Superior temporal gyrus (tissue), 1 donor: ENCODE results near the gene FCER2.

Experiments used
- DNase-seq: peaks from one replicate; pipeline ENCODE4 v3.0.0-alpha.2; 2016; ENCODE audit errors: extremely low spot score

FCER2 gene

DNA sequence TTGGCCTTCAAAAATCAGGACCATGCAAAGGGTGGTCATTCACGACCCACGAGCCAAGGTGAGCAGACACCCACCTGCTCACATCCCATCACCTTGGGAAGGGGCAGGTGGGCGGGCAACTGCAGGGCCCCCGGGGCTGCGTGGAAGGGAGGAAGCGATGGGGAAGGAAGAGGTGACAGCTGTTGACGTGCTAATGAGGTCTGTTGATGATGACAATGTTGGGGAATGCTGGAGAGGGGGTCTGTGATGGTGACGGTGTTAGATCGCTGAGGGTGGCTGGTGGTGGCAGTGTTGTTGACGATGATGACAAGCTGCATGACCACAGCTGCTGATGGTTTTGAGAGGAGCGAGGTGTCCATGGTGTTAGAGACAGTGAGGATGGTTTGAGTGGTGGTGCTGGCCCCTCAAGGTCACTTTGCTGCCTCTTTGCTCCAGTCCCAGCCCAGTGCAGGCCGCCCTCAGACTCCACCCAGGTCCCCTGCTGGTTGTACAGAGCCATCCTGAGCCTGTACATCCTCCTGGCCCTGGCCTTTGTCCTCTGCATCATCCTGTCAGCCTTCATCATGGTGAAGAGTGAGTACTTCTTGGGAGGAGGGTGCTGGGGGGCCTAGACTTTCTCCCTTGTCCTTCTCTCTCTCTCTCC lies 24.1 kb downstream of the FCER2 start:
- DNase-seq, result no peak

DNA sequence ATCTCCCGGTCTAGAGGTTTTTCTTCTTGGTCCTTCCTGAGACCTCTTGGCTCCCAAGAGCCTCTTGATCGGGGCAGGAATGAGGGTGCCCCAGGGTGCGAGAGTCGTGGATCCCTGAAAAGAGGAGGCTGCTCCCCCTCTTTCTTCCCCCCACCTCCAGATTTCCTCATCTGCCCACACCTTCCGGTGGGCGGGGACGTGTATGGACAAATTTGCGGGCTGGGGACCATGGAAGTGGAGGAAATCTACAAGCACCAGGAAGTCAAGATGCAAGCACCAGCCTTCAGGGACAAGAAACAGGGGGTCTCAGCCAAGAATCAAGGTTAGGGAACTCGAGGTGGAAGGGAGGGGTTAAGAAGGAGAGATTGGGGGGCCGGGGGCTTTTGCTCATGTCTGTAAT lies 25.1 kb downstream of the FCER2 start, which contains the start of gene MCEMP1:
Gene MCEMP1 (plus strand): TSS at position 237 of the 400 bp plus-strand sequence. CDS start 31 bp downstream, at position 268.
- no peak for DNase-seq

DNA sequence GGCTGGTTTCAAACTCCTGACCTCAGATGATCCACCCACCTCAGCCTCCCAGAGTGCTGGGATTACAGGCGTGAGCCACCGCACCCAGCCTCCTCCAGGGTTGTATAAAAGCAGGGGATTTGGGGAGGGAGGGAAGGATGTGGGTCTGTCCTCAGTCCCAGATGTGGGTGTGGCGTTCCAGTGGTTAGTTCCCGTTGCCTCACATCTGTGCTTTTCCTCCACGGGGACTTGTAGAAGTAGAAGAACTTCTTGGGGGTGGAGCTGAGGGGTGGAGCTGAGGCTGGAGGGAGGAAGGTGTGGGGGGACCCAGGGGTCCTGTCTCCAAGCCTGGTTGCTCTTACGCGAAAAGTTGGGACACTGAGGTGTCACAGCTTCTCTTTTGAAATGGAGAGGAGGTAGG lies 25.6 kb downstream of the FCER2 start:
- no peak for DNase-seq

DNA sequence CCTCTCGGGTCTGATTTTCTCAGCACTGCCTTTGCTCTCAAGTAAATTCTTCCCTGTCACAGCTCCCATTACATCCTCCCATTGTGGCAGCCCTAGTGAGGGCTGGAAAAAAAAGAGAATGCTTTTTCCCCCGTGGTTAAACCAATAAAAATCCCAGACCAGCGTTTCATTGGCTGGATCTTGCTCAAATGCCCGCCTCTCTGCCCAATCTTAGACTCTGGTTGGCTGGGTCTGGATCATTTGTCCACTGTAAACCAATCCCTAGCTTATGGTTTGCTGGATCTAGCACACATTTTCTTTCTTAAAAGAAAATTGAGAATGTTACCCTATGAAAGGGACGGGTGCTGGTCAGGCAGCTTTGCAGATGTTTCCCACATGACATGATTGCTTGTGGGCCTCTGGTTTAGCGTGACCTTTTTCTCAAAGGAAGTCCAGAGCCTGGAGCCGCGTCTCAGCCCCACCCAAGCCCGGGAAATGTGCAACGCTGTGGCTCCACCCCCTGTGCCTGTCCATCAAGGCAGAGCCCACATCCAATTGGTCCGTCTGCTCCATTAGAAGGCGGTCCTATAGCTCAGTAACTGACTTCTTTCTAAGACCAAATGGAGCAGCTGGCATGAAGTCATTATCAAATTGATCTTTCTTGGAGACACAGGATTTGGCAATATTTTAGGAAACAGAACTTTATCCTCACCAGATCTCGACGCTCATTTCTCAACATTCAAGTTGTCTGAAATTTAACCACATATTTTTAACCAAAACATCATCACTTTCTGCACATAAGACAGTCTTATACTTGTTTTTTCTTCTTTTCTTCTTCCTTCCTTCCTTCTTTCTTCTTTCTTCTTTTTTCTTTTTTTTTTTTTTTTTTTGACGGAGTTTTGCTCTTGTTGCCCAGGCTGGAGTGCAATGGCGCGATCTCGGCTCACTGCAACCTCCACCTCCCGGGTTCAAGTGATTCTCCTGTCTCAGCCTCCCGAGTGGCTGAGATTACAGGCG lies 27.6 kb downstream of the FCER2 start:
- DNase-seq, result peak; percentile 18

DNA sequence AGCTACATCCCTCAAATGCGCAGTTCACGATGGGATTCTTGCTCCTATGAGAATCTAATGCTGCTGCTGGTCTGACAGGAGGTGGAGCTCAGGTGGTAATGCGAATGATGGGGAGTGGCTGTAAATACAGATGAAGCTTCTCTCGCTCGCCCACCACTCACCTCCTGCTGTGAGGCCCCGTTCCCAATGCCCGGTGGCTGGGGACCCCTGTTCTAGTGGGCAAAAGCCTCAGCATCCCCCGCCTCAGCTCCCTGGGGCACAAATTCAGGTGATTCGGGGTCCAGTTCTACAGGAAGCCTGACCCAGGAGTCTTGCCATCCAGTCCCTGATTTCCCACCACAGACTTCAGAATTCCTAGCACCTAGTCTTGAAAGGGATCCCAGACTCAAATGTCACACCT lies 29.4 kb downstream of the FCER2 start:
- DNase-seq, result no peak

DNA sequence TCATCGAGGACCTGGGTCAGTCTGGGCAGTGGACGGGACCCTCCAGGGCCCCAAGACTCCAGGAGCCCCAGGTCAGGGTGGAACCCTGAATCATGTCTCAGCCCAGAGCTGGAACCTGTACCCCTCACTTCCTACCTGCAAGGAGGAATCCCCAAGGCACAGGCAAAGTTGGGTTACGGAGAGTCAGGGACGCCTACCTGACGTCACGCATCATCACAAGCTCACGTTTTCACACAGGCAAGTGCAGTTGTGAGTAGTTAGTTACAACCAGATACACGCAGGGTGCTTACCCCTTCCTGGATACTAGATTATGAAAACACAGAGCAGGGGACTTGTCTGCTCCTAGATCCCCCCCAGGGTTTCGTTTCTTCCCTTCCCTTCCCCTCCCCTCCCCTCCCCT lies 31.1 kb downstream of the FCER2 start:
- DNase-seq, result no peak

DNA sequence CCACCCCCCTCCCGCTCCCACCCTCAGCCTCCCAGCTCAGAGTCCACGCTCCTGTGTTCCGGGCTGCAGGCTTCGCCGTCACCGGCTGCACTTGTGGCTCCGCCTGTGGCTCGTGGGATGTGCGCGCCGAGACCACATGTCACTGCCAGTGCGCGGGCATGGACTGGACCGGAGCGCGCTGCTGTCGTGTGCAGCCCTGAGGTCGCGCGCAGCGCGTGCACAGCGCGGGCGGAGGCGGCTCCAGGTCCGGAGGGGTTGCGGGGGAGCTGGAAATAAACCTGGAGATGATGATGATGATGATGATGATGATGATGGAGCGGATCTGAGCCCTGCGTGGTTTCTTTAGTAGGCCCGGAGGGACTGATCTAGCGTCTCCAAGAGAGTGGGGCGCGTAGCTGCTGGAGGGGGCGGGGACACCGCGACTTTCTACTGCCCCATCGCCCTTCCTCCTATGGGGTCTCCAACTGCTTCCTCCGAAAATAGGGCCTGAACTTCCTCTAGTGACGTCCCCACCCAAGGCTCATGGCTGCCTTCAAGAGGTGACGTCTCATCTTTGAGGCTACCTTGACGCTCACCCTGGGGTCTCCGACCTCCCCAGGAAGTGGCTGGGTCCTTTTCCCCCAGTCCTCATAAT lies 31.7 kb downstream of the FCER2 start:
- peak; percentile 19 for DNase-seq

DNA sequence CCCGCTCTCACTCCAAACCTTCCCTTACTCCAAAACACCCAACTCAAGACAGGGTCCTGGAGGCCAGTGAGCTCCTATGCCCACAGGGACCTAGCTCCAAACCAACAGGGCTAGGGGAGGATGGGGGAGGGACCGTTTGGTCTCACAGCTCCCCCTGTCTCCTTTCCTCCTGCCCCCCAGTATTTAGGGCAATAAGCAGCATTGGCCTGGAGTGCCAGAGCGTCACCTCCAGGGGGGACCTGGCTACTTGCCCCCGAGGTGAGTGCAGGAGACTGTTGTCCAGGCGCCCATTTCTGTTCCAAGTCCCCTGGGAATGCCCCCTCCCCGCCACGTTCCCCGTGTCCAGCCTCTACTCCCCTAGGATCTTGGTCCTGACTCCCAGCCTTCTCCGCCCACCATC lies 32.3 kb downstream of the FCER2 start:
- DNase-seq, result no peak

DNA sequence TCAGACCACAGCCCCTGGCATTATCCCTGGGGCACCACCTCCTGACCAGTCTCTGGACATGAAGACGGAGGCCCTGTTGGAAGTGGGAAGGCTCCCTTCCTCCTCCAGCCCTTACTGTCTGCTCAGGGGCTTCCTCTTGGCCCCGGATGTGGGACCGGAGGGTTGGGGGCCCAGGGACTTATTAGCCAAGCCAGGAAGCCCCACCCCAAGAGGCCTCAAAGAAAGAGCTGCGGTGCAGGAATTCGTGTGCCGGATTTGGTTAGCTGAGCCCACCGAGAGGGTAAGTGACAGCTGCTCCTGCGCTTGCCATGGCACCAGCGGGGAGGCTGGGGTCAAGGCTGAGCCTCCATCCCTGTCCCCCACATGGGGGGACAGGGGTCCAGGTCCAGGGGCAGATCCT lies 33.1 kb downstream of the FCER2 start, which contains the start of gene RETN:
Gene RETN (plus strand): TSS at position 208 of the 400 bp plus-strand sequence. CDS start 278 bp downstream, outside the sequence.
- DNase-seq, result no peak

DNA sequence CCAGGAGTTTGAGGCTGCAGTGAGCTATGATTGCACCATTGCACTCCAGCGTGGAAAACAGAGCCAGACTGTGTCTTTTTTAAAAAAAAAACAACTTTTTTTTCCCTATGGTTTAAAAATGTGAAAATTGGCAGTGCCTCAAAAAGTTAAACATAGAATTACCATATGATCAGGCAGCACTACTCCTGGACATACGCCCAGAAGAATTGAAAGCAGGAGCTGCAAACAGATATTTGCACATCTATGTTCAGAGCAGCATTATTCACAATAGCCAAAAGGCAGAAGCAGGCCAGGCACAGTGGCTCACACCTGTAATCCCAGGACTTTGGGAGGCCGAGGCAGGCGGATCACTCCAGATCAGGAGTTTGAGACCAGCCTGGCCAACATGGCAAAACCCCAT lies 36.9 kb downstream of the FCER2 start:
- peak; percentile 72 for DNase-seq

DNA sequence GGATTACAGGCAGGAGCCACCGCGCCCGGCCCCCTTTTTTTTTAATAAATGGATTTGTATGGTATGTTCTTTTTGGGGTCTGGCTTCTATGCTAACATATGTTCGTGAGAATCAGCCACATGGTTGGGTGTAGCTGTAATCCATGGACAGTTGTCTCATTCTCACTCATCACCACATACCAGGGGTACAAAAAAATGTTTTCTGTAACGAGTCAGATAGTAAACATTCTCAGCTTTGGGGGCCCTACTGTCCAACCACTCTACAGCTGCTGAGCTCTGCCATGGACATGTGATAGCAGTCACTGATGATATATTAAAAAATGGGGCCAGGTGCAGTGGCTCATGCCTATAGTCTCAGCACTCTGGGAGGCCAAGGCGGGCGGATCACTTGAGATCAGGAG lies 38.2 kb downstream of the FCER2 start:
- DNase-seq, result no peak

DNA sequence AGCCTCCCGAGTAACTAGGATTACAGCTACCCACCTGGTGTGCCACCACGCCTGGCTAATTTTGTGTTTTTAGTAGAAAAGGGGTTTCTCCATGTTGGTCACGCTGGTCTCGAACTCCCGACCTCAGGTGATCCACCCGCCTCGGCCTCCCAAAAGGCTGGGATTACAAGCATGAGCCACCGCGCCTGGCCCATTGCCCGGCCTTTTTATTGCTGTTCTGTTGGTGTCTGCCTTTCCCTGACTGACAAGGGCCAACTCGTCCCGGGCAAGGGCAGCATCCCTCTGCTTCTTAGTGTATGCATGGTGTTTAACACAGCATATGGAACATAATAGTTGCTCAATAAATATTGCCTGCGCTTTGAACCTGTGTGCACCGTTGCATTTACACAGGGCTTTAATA lies 39.3 kb downstream of the FCER2 start:
- DNase-seq, result no peak

DNA sequence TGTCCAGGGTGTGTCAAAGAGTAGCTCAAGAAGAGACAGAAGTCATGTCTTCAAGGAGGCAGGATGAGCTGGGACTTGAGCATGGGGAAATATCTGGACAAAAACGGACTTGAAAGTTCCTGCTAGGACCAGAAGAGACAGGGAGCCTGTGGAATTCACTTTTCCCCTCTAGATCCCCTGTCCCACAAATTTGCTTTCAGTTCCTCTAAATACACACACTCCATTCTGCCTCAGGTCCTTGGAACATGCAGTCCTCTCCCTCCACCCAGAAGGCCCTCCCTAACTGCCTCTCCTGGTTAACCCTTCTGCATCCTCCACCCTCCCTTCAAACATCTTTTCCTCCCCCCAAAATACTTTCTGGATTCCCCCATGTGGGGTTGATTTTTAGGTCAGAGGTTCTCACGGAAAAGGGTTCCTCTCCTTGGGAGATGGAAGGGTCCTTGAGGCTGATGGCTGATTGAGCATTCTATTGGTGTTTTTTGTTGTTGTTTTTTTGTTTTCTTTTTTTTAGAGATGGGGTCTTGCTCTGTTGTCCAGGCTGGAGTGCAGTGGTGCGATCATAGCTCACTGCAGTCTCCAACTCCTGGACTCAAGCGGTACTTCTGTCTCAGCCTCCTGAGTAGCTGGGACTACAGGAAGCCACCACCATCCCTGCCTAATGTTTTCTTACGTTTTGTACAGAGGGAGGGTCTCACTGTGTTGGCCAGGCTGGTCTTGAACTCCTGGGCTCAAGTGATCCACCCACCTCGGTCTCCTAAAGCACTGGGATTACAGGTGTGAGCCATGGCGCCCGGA lies 40.0 kb downstream of the FCER2 start:
- no peak for DNase-seq

DNA sequence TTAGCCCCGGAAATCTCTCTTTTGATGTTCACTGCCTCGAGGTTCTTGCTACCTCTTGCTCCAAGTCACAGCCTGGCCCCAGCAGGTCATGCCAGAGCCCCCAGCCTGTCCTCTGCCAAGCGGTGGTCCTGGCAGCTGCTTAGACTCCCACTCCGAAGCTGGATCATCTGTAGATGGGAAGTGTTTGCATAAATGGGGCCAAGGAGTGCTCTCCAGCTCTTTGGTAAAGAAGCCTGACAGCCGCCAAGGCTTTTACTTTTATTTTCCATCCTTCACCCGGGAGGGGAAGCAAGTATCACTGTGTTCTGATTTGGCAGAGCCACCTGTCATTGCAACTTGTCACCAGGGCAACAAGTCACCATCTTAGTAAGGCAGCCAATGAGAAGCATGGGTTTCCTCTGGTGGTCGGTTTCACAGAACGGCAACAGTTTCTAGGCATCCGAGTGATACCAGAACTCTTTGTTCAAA lies 43.7 kb downstream of the FCER2 start:
- peak; percentile 57 for DNase-seq

DNA sequence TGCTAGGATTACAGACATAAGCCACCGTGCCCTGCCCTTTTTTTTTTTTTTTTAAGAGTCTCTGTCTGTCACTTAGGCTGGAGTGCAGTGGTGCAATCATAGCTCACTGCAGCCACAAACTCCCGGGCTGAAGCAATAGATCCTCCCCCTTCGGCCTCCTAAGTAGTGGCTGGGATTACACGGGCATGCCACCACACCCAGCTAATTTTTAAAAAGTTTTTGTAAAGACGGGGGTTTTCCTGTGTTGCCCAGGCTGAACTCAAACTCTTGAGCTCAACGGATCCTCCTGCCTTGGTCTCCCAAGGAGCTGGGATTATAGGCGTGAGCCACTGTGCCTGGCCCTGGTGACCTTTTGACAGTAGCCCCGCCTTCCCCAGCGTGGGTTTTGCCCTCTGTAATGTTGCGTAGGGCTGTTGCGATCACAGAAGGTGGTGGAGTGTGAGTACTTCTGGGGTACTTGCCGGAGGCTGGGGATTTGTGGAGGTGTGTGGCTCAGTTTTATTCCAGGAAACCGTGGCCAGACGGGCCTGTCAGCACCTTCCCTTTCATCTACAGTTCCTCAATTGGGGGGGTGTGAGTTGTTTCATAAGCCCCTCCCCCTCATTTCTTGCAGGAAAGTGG lies 44.7 kb downstream of the FCER2 start:
- no peak for DNase-seq

DNA sequence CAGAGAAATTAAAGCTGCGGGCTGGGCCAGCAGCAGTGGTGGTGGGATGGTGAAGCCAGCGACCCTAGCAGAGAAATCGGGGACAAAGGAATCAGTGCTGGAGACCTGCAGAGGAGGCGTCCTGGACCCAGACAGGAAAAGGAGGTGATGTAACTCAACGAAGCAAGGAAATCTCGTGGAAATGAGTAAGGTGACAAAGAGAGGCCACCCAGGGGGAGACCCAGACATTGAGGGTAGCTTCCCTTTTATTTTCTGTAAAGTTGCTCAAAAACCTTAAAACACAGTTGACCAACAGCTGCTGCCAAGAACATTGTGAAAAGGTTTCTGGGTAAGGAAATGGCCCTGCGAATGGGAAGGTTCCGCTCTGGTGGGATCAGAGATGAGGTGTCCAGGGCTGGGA lies 46.4 kb downstream of the FCER2 start:
- no peak for DNase-seq

DNA sequence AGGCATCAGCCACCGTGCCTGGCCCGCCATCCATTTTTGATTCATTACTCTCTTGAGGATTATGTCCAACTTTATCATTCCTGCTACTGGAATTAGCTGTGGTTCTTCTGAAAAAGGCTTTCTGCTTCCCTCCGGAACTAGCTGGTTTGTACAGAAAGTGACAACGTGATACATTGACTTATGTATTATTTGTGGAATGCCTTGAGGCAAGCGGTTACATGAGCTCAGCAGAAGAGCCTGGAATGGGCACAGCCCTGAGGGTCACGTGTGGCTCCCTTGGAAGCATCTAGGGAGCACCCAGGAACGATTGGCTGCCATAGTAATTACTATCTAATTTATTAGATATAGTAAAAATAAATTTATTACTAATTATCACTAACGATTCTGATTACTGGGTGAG lies 47.5 kb downstream of the FCER2 start:
- DNase-seq, result no peak

DNA sequence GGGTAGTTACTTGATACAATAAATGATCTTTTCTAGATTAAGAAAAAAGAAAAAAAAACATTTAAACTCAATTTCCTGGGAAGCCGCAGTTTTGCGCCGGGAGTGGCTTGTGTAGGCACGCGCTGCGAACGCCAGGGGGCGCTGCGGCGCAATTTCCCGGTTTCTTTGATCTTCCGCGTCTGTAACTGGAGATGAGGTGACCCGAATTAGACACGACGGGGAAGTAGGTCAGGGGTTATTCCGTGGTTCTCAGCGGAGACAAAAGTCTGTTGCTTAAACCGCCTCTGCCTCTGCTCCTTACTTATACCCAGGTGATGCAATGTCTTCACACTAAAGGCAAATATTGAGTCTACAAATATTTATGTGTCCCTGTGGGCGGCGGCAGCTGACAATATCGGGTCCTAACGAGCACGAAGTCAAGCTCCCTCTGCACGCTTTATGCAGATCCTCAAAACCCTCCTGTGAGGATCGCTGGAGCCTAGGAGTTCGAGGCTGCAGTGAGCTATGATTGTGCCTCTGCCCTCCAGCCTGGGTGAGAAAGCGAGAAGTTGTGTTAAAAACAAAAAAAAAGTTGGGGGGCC lies 49.8 kb downstream of the FCER2 start:
- DNase-seq, result peak; percentile 86

DNA sequence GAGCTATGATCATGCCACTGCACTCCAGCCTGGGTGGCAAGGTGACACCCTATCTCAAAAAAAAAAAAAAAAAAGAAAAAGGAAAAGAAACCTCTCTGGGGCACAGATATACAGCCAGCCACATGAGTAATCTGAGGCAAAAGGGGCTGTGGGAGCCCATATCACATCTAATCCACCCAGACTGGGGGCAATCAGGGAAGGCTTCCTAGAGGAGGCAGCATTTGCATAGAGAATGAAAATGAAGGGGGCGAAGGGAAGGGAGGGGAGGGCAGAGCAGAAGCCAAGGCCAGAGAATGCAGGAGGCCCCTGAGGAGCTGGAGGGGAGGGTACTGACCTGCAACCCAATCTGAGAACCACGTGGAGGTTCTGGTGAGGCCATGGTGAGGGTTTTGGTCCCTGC lies 51.8 kb downstream of the FCER2 start:
- DNase-seq, result no peak

DNA sequence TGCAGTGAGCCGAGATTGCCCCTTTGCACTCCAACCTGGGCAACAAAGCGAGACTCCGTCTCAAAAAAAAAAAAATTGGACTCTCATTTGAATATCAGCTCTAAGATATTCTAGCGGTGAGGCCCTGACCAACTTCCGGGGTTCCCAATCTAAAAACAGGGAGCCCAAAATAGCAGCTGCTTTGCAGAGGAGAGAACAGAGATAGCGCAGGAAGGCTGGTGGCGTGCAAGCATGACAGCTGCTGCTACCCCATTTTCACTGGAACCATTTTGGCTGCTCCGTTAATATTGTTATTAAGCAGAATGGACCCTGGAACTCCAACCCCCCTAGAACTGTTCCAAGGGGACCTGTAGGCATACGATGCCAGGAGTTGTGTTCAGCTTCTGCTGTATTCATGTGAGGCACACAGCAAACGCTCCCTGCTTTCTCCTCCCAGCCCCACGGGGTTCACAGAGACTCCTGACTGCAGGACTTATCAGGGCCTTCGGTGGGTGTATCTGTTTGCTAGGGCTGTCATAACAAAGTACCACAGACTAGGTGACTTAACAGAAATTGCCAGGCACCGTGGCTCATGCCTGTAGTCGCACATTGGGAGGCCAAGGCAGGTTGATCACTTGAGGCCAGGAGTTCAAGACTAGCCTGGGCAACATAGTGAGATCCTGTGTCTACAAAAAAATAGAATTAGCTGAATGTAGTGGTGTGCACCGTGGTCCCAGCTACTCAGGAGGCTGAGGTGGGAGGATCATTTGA lies 53.5 kb downstream of the FCER2 start:
- no peak for DNase-seq
